Testis (tissue), 3 donors: ENCODE measurements around the gene WDR91. TPM values are rescaled to one million over a fixed set of nuclear protein-coding genes. Genes with fewer than 3 reads are reported as not detected.
"Not testable (repeated sequence)": the region's sequence is repeated elsewhere in the genome, so short reads cannot be mapped to it uniquely, and the experiment has no call there.

Experiments used
- DNase-seq: peaks from one replicate; pipeline ENCODE4 v3.0.0-alpha.2; 2019
- H3K27ac ChIP-seq, 2 donors: fragments of 200-600 bp; sonication (generic); one replicate each; pipeline ENCODE4 v1.5.1; 2019
- H3K27me3 ChIP-seq: fragments of 200-600 bp; sonication (generic); one replicate; pipeline ENCODE4 v1.5.1; 2019
- H3K36me3 ChIP-seq: fragments of 200-600 bp; sonication (generic); one replicate; pipeline ENCODE4 v1.5.1; 2017; ENCODE audit warnings: low read depth; ENCODE audit errors: missing control alignments
- H3K4me1 ChIP-seq: fragments of 200-600 bp; sonication (generic); one replicate; pipeline ENCODE4 v1.5.1; 2019
- H3K4me3 ChIP-seq, 2 donors: fragments of 200-600 bp; sonication (generic); one replicate each; pipeline ENCODE4 v1.5.1; 2017 to 2019
- H3K9me3 ChIP-seq: fragments of 200-600 bp; sonication (generic); one replicate; pipeline ENCODE4 v1.5.1; 2017
- CTCF ChIP-seq, 3 experiments: fragments of 450-650 bp in 2 of 3; fragments of 200-600 bp in 1 of 3; sonication (generic) in 1 of 3; IDR thresholded peaks; one replicate each; pipeline ENCODE4 v1.5.1; 2016 to 2019; ENCODE audit warnings: antibody characterized with exemption in 3 of 3, mild to moderate bottlenecking in 2 of 3, moderate library complexity in 1 of 3
- POLR2A ChIP-seq: fragments of 450-650 bp; IDR thresholded peaks from one replicate; pipeline ENCODE4 v1.6.1; 2017; ENCODE audit warnings: antibody characterized with exemption, mild to moderate bottlenecking, moderate library complexity
- WGBS, 2 donors: methylation state at CpG; one replicate each; pipeline ENCODE4 v1.1.5; 2018; 5-methylcytosine and 5-hydroxymethylcytosine counted together
- intact Hi-C: fragments of 100-400 bp; cut with DNase I; formaldehyde crosslinking; loops from one replicate; pipeline ENCODE4 v1.15.1; 2023; ENCODE audit warnings: low total_unique reads
- polyA plus RNA-seq: library from polyadenylated mRNA; stranded (reverse); fragments of 350-450 nt; fragmentation: Illumina TruSeq; extraction: RNeasy Lipid Tissue Mini Kit (QIAGEN cat#74804); gene quantifications from one replicate; pipeline ENCODE4 v1.2.3, GENCODE V29; 2014; ENCODE audit warnings: low read depth, low replicate concordance; ENCODE audit not compliant: insufficient read depth
- total RNA-seq, 2 donors: library from RNA; depleted of rRNA; stranded (reverse); fragments of >200 nt; gene quantifications; one replicate each; pipeline ENCODE4 v1.2.3, GENCODE V29; 2016

Gene WDR91
- total and polyA plus RNA-seq, 3 donors from 2014 or later: 23.8 to 46.6 (median 29.5) TPM

GRCh38 chr7:135215180-135215579 is 3.9 kb upstream of the WDR91 start:
- H3K9me3 ChIP-seq: no peaks in the 10 kb centered on the region
- no peak overlapping the region for H3K4me3 ChIP-seq
- peaks cover 6% of the 10 kb centered on the region for H3K4me1 ChIP-seq
- TF ChIP-seq CTCF (IDR thresholded peaks at IDR 0.05) (no peak), POLR2A (no peak)
- peak overlapping the region in 1 of 2 donors; percentile 3 for H3K27ac ChIP-seq
- no peaks in the 10 kb centered on the region for H3K36me3 ChIP-seq
- WGBS, 2 donors: 63 to 68% methylated on average over 4 of the region's 4 CpGs
- DNase-seq: no peak
- H3K27me3 ChIP-seq: no peaks in the 10 kb centered on the region
- intact Hi-C loops: no loop called here

- intact Hi-C loops: no loop called here
- no peaks in the 10 kb centered on the region for H3K27me3 ChIP-seq
- no peaks in the 10 kb centered on the region for H3K36me3 ChIP-seq
- WGBS, 2 donors: 78 to 80% methylated on average over 2 of the region's 2 CpGs
- peaks cover 8% of the 10 kb centered on the region for H3K4me1 ChIP-seq
- no peaks in the 10 kb centered on the region for H3K9me3 ChIP-seq
- H3K4me3 ChIP-seq: no peak overlapping the region
- DNase-seq: no peak
- no peak for TF ChIP-seq POLR2A
- TF ChIP-seq CTCF (IDR thresholded peaks at IDR 0.05): no peak
- no peak overlapping the region for H3K27ac ChIP-seq
Measured at GRCh38 chr7:135213831-135214230, 2.5 kb upstream of the WDR91 start.

- WGBS, 2 donors: 35 to 40% methylated on average over 30 of the region's 30 CpGs
- peak; percentile 70 for DNase-seq
- H3K27me3 ChIP-seq, H3K36me3 ChIP-seq, H3K9me3 ChIP-seq, intact Hi-C loops: not testable (repeated sequence)
- H3K4me1 ChIP-seq: peaks cover 17% of the 10 kb centered on the region
- H3K27ac ChIP-seq: peak overlapping the region; percentile 69 to 89
- peak overlapping the region; percentile 66 to 83 for H3K4me3 ChIP-seq
Measured at GRCh38 chr7:135211946-135212685, 790 bp upstream of the WDR91 start.

GRCh38 chr7:135210888-135211178 is 493 bp downstream of the WDR91 start:
- H3K9me3 ChIP-seq: no peaks in the 10 kb centered on the region
- H3K36me3 ChIP-seq: no peaks in the 10 kb centered on the region
- peak overlapping the region; percentile 66 to 83 for H3K4me3 ChIP-seq
- no peaks in the 10 kb centered on the region for H3K27me3 ChIP-seq
- intact Hi-C loops: no loop called here
- peak overlapping the region; percentile 69 to 89 for H3K27ac ChIP-seq
- H3K4me1 ChIP-seq: peaks cover 17% of the 10 kb centered on the region
- TF ChIP-seq CTCF (IDR thresholded peaks at IDR 0.05) (no peak), POLR2A (no peak)
- peak; percentile 38 for DNase-seq
- WGBS, 2 donors: 0 to 2% methylated on average over 7 to 13 of the region's 13 CpGs

- no peak for DNase-seq
- 80 to 86% methylated on average over 7 of the region's 7 CpGs for WGBS, 2 donors
- intact Hi-C loops: no loop called here
- H3K4me1 ChIP-seq: peaks cover 17% of the 10 kb centered on the region
- H3K4me3 ChIP-seq: no peak overlapping the region
- no peaks in the 10 kb centered on the region for H3K27me3 ChIP-seq
- H3K9me3 ChIP-seq: no peaks in the 10 kb centered on the region
- no peaks in the 10 kb centered on the region for H3K36me3 ChIP-seq
- TF ChIP-seq CTCF (IDR thresholded peaks at IDR 0.05) (no peak), POLR2A (no peak)
- H3K27ac ChIP-seq: peak overlapping the region in 1 of 2 donors; percentile 10
Measured at GRCh38 chr7:135209225-135209834, 2.0 kb downstream of the WDR91 start.
